Measurements from ENCODE around the gene SMARCE1.

DNA sequence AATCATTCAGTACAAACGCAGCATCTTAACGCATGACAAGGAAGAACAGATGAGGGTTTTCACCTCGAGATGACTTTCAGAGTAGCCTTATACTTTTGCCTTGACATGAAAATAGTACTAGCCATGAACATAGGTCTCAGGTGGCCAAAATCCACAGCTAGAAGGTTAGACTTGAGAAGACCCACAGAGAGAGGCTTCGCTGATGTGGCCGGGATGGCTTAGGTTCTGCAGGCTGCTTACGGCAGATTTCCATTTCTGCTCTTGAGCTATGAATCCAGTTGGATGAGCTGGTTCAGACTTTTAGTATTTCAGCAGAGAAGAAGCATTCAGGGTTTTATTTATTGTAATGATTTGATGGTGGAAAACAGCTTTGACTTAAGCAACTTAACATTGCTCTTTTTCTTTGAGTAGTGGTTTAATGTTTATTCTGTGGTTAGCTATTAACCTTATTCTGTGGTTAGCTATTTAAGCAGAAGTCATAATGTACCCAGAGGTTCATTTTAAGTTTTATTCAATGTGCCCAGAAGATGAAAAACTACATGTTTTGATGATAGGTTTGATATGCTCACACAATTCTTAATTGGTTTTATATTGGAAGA, 48.4 kb upstream of the SMARCE1 start:
- TF ChIP-seq CTCF (IDR thresholded peaks at IDR 0.05; ENCODE audit: insufficient read depth, low read depth, low read length) = no peak
- TF ChIP-seq EZH2 (IDR thresholded peaks at IDR 0.05; ENCODE audit: insufficient read depth, low read length) = no peak
